Smooth muscle cell (in vitro differentiated cells): ENCODE results near the gene CDC42EP1. TPM values are rescaled to one million over a fixed set of nuclear protein-coding genes. Genes with fewer than 3 reads are reported as not detected.

Experiments used
- DNase-seq: peaks from one replicate; lab custom pipeline; 2025; ENCODE audit not compliant: unreplicated experiment; lab: John Stamatoyannopoulos, UW
- H2AFZ ChIP-seq: fragments of 200-600 bp; sonication (generic); 2 replicates; pipeline ENCODE4 v1.6.0; 2016; ENCODE audit warnings: antibody characterized with exemption, low read depth, mild to moderate bottlenecking
- H3F3A ChIP-seq: fragments of 200-600 bp; sonication (generic); 2 replicates; pipeline ENCODE4 v1.6.0; 2017; ENCODE audit warnings: antibody characterized with exemption, low read depth
- H3K27ac ChIP-seq: fragments of 200-600 bp; sonication (generic); 2 replicates; pipeline ENCODE4 v1.5.1; 2016; ENCODE audit warnings: low read depth, mild to moderate bottlenecking
- H3K27me3 ChIP-seq: fragments of 200-600 bp; sonication (generic); 2 replicates; pipeline ENCODE4 v1.6.1; 2016; ENCODE audit warnings: low read depth, mild to moderate bottlenecking
- H3K36me3 ChIP-seq: fragments of 200-600 bp; sonication (generic); 2 replicates; pipeline ENCODE4 v1.5.1; 2016; ENCODE audit warnings: low read depth
- H3K4me1 ChIP-seq: fragments of 200-600 bp; sonication (generic); 2 replicates; pipeline ENCODE4 v1.5.1; 2016; ENCODE audit warnings: low read depth
- H3K4me2 ChIP-seq: fragments of 200-600 bp; sonication (generic); 2 replicates; pipeline ENCODE4 v1.6.0; 2016; ENCODE audit warnings: mild to moderate bottlenecking
- H3K4me3 ChIP-seq: fragments of 200-600 bp; sonication (generic); 2 replicates; pipeline ENCODE4 v1.5.1; 2016; ENCODE audit warnings: mild to moderate bottlenecking
- H3K79me2 ChIP-seq: fragments of 200-600 bp; sonication (generic); 2 replicates; pipeline ENCODE4 v1.6.0; 2016; ENCODE audit warnings: low read depth, mild to moderate bottlenecking
- H3K9ac ChIP-seq: fragments of 200-600 bp; sonication (generic); 2 replicates; pipeline ENCODE4 v1.6.0; 2016; ENCODE audit warnings: low read depth
- H3K9me3 ChIP-seq: fragments of 200-600 bp; sonication (generic); replicated peaks from 2 replicates; pipeline ENCODE4 v1.5.1; 2016; ENCODE audit warnings: low read depth
- H4K20me1 ChIP-seq: fragments of 200-600 bp; sonication (generic); 2 replicates; pipeline ENCODE4 v1.6.0; 2016; ENCODE audit warnings: low read depth
- WGBS: methylation state at CpG from one replicate; pipeline ENCODE4 v1.1.7; 2016; ENCODE audit warnings: low lambda C conversion rate; 5-methylcytosine and 5-hydroxymethylcytosine counted together
- polyA plus RNA-seq: library from polyadenylated mRNA; unstranded; fragments of >200 nt; fragmentation: Nextera tagmentation; extraction: Ambion mirVana; gene quantifications from 2 replicates; pipeline ENCODE4 v1.2.1, GENCODE V29; 2016
- total RNA-seq: library from RNA; depleted of rRNA; stranded (reverse); fragments of >200 nt; gene quantifications from 2 replicates; pipeline ENCODE4 v1.2.3, GENCODE V29; 2014
- TF ChIP-seq, protein P1 (sequence below): fragments of 200-600 bp; sonication (generic); IDR thresholded peaks from 2 replicates; pipeline ENCODE4 v1.5.1; 2017; ENCODE audit warnings: borderline replicate concordance, mild to moderate bottlenecking, antibody characterized with exemption; ENCODE audit not compliant: insufficient read depth, poor library complexity, severe bottlenecking

CDC42EP1 gene
- total and polyA plus RNA-seq, 2 experiments from 2014 or later: 14.0 to 89.6 TPM

DNA sequence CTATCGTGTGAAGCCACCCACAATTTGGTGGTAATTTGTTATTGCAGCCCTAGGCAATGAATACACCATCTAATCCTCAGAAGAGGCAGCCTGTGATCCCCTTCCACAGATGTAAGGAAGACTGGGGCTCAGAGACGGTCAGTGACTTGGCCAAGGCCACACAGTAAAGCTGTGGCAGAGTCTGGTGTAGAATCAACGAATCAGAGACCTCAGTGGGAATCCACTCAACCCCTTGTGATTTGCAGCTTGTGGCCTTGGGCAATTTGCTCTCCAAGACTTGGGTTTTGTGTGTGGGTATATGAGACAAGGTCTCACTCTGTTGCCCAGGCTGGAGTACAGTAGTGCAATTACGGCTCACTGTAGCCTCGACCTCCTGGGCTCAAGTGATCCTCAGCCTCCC, 17.7 kb downstream of the CDC42EP1 start:
- Histone ChIP-seq H3K4me3 (no peak overlapping the region), H3K9ac (no peak overlapping the region), H3K9me3 (no peaks in the 10 kb centered on the region), H3K4me2 (no peak overlapping the region), H3K79me2 (no peaks in the 10 kb centered on the region), H3K36me3 (no peaks in the 10 kb centered on the region), H2AFZ (no peak overlapping the region), H4K20me1 (peaks cover 5% of the 10 kb centered on the region), H3F3A (peaks cover 5% of the 10 kb centered on the region), H3K27me3 (no peaks in the 10 kb centered on the region), H3K4me1 (no peaks in the 10 kb centered on the region), H3K27ac (no peak overlapping the region)
- DNase-seq: no peak
- 90% methylated on average over 5 of the region's 5 CpGs for WGBS
- TF ChIP-seq, protein P1, sequence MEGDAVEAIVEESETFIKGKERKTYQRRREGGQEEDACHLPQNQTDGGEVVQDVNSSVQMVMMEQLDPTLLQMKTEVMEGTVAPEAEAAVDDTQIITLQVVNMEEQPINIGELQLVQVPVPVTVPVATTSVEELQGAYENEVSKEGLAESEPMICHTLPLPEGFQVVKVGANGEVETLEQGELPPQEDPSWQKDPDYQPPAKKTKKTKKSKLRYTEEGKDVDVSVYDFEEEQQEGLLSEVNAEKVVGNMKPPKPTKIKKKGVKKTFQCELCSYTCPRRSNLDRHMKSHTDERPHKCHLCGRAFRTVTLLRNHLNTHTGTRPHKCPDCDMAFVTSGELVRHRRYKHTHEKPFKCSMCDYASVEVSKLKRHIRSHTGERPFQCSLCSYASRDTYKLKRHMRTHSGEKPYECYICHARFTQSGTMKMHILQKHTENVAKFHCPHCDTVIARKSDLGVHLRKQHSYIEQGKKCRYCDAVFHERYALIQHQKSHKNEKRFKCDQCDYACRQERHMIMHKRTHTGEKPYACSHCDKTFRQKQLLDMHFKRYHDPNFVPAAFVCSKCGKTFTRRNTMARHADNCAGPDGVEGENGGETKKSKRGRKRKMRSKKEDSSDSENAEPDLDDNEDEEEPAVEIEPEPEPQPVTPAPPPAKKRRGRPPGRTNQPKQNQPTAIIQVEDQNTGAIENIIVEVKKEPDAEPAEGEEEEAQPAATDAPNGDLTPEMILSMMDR: no peak

DNA sequence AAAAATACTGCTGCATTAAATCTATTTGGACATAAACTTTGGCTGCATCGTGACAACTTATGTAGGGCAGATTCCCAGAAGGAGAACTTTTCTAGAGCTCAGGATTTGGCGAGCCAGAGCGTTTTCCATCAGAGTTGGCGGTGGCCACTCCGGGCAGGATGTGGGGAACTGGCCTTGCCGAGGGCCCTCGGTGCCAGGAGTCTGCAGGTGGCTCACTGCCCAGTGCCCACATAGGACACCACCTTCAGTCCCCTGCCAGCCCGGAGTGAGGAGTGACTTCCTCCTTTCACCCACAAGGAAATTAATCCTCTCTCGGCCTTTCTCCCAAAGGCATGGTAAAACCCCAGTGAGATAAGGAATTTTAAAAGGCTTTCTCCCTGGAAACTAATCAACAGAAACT, 21.2 kb downstream of the CDC42EP1 start:
- no peak overlapping the region for H2AFZ ChIP-seq
- 82% methylated on average over 9 of the region's 9 CpGs for WGBS
- H3K4me3 ChIP-seq: no peak overlapping the region

DNA sequence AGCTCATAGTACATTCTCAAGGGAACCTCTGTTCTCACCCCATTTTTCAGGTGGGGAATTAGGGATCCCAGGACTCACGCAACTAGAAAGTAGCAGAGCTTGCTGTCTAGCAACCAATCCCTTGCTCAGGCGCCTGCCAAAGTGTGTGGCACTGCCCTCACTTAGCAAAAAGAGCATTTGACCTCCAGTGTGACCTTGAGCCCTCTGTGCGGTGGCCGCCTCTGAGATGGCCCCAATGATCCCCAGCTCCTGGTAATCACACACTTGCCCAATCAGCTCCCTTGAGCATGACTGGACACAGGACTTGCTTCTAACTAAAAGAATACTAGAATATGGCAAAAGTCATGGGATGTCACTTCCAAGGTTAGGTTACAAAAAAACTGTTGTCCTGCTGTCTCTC, 22.2 kb downstream of the CDC42EP1 start:
- H3K27ac ChIP-seq: no peak overlapping the region
- H3K4me1 ChIP-seq: no peaks in the 10 kb centered on the region
- H4K20me1 ChIP-seq: no peaks in the 10 kb centered on the region
- H3K27me3 ChIP-seq: no peaks in the 10 kb centered on the region
- no peaks in the 10 kb centered on the region for H3K36me3 ChIP-seq
- H3F3A ChIP-seq: peaks cover 5% of the 10 kb centered on the region
- no peaks in the 10 kb centered on the region for H3K79me2 ChIP-seq
- H3K9me3 ChIP-seq: no peaks in the 10 kb centered on the region
- DNase-seq: no peak
- H2AFZ ChIP-seq: no peak overlapping the region
- TF ChIP-seq, protein P1: no peak
- no peak overlapping the region for H3K4me2 ChIP-seq
- H3K4me3 ChIP-seq: no peak overlapping the region
- no peak overlapping the region for H3K9ac ChIP-seq
- 84% methylated on average over 4 of the region's 4 CpGs for WGBS

More for the DNA sequence above, 21.2 kb downstream of the CDC42EP1 start:
- no peaks in the 10 kb centered on the region for H3K36me3 ChIP-seq
- no peaks in the 10 kb centered on the region for H4K20me1 ChIP-seq
- no peaks in the 10 kb centered on the region for H3K4me1 ChIP-seq
- TF ChIP-seq, protein P1: no peak
- no peaks in the 10 kb centered on the region for H3K27me3 ChIP-seq
- no peak for DNase-seq
- H3F3A ChIP-seq: peaks cover 5% of the 10 kb centered on the region
- no peak overlapping the region for H3K4me2 ChIP-seq
- no peaks in the 10 kb centered on the region for H3K9me3 ChIP-seq
- no peaks in the 10 kb centered on the region for H3K79me2 ChIP-seq
- H3K27ac ChIP-seq: no peak overlapping the region
- H3K9ac ChIP-seq: no peak overlapping the region

DNA sequence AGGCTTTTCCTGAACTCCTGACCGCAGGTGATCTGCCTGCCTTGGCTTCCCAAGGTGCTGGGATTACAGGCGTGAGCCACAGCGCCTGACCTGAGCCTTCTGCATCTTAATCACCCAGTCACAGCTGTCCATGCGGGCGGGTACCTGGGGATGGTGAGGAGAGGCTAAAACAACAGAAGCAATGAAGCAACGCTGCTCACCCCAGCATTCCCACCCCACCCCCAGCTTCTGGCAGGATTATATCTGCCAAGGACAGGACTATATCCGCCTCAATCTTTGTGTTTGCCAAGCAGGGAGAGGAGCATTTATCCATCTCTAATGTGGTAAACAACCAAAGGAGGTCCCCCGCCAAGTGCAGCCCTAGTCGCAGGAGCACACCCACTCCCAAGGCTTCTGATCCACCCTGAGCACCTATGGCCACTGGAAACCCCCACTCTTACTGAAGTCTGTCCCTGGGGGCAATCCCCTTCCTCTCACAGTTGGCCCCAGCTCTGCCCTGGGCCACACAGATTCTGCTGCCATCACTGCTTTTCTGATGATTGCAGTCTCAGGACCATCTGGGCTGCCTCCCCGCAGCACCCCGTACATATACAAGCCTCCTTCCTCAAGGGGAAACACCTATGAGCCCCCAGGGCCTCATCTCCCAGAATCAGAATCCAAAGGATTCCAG, 28.4 kb downstream of the CDC42EP1 start:
- Histone ChIP-seq H3F3A (no peaks in the 10 kb centered on the region), H4K20me1 (no peaks in the 10 kb centered on the region), H3K9ac (no peak overlapping the region), H3K4me2 (no peak overlapping the region), H3K4me1 (no peaks in the 10 kb centered on the region), H3K27ac (no peak overlapping the region), H3K36me3 (no peaks in the 10 kb centered on the region), H2AFZ (no peak overlapping the region), H3K4me3 (no peak overlapping the region), H3K9me3 (no peaks in the 10 kb centered on the region), H3K79me2 (no peaks in the 10 kb centered on the region), H3K27me3 (no peaks in the 10 kb centered on the region)
- TF ChIP-seq, protein P1: no peak
- DNase-seq: no peak
- 90% methylated on average over 11 of the region's 11 CpGs for WGBS
